Measurements from ENCODE around the gene ST6GAL2.

- TF ChIP-seq CTCF (IDR thresholded peaks at IDR 0.05; ENCODE audit: poor library complexity, severe bottlenecking) (no peak), POLR2AphosphoS5 (IDR thresholded peaks at IDR 0.05) (no peak), EZH2 (IDR thresholded peaks at IDR 0.05; ENCODE audit: borderline replicate concordance, insufficient read depth, low read length, poor library complexity, severe bottlenecking) (no peak), MXI1 (conservative IDR thresholded peaks at IDR 0.05; ENCODE audit: poor library complexity, severe bottlenecking) (no peak), SMC3 (conservative IDR thresholded peaks at IDR 0.05; ENCODE audit: poor library complexity) (no peak), TAF1 (IDR thresholded peaks at IDR 0.05; ENCODE audit: low read depth) (no peak), EP300 (conservative IDR thresholded peaks at IDR 0.05; ENCODE audit: poor library complexity, severe bottlenecking) (no peak)
These were observed 36.7 kb downstream of the ST6GAL2 start for GRCh38 chr2:106849253-106849652.

Data from neural cell (in vitro differentiated cells).